Measurements from ENCODE around the gene COL13A1.

DNA sequence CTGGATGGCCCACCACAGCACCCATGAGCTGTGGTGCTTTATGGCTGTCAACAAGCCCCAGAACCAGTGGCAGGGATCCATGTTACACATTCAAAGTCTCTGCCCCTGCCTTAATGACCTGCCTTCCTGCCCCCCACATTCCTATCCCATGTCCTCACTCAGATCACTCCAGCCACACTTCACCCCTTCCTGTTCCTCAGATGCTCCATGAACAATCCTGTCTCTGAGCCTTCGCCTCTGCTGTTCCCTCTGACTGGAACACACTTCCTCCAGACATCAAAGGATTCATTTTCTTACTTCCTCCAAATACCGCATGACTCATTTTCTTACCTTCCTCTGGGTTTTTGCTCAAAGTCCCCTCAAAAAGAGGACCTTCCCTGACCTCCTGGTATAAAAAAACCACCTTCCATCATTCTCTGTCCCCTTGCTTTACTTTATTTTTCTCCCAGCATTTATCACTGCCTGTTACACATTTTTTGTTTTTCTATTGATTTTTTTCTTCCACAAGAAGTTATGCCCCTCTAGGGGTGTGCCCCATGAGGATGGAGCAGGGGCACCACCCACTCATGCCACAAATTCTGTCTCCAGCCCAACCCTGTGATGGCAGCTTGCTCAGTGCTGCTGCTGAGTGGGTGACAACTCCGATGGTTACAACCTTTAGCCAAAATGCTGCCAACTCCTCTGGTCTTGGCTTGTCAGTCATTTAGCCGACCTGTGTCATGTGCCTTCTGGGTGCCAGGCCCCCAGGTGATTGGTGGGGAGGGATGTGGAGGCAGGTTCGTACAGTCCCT, 18.2 kb downstream of the COL13A1 start:
- TF ChIP-seq POLR2A (IDR thresholded peaks at IDR 0.05; ENCODE audit: low read depth, low read length) (no peak), POLR2AphosphoS5 (IDR thresholded peaks at IDR 0.05; ENCODE audit: low read depth, low read length) (no peak), PAX5 (IDR thresholded peaks at IDR 0.05; ENCODE audit: insufficient read depth, low read length, severe bottlenecking) (no peak), TAF1 (IDR thresholded peaks at IDR 0.05; ENCODE audit: low read depth, low read length) (no peak), SPI1 (IDR thresholded peaks at IDR 0.05; ENCODE audit: low read depth, low read length) (no peak), POU2F2 (IDR thresholded peaks at IDR 0.05; ENCODE audit: low read depth, low read length) (no peak)
